GM20000 (cell line): ENCODE measurements around the gene RAB3D.
A peak's percentile ranks its signal among the peaks of the same experiment; 100 is the strongest.
"Not testable (repeated sequence)": the region's sequence is repeated elsewhere in the genome, so short reads cannot be mapped to it uniquely, and the experiment has no call there.

Source experiments
- DNase-seq: peaks from one replicate; pipeline ENCODE4 v3.0.0; 2012; ENCODE audit warnings: low spot score
- TF ChIP-seq, protein P1 (sequence below): IDR thresholded peaks from 2 replicates; pipeline ENCODE4 v1.5.1; 2012; ENCODE audit warnings: mild to moderate bottlenecking, control low read depth; ENCODE audit errors: extremely low read depth, missing control alignments

RAB3D gene

DNA sequence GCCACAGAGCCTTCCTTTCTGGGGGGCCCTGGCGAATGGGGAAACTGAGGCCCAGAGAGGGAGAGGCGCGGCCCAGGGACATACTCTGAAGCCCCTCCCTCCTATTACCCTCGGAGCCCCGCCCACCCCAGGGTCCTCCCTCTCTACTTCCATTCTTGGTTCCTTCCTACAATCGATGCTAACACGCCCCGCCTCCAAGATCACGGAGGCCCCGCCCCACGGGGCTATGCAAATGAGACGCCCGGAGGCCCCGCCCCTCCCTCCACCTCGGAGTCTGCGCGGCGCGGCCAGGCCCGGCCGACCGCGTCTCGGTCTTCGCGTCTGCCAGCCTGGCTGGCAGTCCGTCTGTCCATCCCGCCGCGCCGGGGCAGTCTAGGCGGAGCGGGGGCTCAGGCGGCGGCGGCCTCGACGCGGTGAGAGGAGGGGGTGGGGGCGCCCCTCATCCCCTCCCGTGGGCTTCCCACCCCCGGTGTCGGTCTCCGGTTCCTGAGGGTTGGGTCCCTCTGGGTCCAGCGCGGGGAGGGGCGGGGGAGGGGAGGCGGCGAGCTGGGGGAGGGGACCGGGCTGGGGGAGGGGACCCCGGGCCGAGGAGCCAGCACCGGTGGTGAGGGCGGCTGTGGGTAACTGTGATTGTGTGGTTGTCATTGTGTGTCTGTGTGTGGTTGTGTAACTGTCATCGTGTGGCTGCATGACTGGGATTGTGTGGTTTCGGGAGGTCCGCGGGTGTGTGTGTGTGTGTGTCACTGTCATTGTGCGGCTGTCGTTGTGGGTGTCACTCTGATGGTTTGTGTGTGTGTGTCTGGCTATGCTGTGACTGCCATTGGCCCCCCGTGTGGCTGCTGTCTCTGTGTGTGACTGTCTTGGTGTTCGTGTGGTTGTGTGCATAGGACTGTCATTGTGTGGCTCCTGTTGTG is 16.0 kb upstream of the RAB3D start, which contains the start of gene PLPPR2:
TSS of gene PLPPR2 (plus strand) at position 273 of the 914 bp plus-strand sequence. CDS start 2,242 bp downstream, outside the sequence.
- DNase-seq: peak; percentile 90
- TF ChIP-seq, protein P1, sequence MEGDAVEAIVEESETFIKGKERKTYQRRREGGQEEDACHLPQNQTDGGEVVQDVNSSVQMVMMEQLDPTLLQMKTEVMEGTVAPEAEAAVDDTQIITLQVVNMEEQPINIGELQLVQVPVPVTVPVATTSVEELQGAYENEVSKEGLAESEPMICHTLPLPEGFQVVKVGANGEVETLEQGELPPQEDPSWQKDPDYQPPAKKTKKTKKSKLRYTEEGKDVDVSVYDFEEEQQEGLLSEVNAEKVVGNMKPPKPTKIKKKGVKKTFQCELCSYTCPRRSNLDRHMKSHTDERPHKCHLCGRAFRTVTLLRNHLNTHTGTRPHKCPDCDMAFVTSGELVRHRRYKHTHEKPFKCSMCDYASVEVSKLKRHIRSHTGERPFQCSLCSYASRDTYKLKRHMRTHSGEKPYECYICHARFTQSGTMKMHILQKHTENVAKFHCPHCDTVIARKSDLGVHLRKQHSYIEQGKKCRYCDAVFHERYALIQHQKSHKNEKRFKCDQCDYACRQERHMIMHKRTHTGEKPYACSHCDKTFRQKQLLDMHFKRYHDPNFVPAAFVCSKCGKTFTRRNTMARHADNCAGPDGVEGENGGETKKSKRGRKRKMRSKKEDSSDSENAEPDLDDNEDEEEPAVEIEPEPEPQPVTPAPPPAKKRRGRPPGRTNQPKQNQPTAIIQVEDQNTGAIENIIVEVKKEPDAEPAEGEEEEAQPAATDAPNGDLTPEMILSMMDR: no peak

DNA sequence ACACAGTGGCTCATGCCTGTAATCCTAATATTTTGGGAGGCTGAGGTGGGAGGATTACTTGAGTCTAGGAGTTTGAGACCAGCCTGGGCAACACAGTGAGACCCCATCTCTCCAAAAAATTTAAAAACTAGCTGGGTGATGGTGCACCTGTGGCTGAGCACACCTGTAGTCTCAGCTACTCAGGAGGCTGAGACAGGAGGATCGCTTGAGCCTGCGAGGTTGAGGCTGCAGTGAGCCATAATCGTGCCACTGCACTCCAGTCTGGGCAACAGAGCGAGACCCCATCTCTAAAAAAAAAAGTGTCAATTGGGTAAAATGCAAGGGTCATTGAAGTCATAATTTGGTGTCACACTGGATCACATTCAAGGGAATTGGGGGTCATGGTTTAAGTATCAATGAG is 14.6 kb upstream of the RAB3D start:
- DNase-seq: not testable (repeated sequence)

DNA sequence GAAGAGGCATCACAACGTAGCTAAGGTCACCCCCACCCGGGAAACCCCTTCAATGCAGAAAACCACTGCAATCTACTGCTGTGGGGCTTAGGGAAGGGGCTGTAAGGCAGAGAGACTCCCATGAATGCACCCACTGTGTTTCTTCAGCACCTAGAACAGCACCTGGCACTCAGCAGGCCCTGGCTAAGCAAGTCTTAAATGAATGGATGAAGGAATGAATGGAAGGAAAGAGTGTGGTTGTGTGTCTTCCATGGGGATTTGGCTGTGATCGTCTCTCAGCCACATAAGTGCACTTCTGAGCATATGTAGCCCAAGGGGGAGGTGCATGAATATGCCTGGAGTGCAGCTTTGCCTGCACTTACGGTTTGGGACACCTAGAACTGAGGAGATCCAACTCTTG is 9.7 kb upstream of the RAB3D start:
- TF ChIP-seq, protein P1: no peak
- peak; percentile 5 for DNase-seq

DNA sequence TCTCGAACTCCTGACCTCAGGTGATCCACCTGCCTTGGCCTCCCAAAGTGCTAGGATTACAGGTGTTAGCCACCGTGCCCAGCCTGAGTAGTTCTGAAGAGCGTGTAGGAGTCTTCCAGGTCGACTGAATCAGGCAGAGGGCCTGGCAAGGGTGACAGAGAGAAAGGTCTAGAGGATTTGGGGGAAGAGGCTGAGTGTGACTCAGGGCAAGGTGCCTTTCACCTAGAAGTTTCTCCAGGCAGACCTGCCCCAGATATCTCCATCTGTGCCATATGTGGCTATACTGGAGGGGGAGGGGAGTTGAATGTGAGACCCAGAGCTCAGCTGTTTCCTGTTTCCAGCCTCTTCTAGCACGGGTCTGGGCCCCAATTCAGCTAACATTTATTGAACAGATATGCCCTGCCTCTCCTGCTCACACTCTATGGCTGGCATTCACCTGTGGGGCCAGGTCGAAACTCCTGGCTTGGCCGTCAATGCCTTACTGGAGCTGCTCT is 8.1 kb upstream of the RAB3D start:
- DNase-seq: no peak
- TF ChIP-seq, protein P1: no peak

DNA sequence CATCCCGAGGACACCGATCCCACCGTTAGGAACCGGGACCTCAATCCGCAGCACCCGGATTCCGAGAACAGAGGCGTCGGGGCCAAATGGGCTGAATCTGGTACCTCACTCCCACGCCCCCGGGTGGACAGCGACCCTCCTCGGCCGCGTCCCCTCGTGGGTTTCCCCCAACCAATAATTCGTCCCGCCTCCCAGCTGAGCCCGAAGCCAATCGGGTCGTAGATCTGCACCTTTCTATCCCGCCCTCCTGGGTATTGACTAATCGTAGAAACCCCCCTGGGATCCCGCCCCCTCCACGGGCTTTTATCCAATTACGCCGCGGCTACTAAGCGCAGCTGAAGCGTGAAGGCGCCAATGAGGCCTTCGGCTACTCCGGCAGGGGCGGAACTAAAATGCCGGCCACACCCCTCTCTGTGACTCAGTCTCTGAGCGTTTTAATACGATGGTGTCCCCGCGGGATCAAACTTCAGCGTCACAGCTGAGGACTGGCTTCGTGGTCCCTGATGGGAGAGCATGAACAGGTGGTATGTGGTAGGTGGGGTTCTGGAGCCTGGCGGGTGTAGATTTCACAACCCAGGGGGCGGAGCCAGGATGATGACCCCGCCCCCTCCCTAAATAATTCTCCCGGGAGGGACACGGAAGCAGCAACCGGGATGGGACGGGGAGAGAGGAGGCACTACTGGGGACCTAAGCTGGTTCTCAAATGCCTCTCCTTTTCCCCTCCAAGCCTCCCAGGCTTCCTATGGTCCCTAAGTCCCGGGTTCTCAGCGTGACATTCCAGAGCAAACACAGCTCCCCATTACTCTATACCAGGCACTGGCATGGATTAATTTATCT is 6.9 kb upstream of the RAB3D start, which contains the start of the genes CCDC159 and TMEM205:
TSS of gene CCDC159 (plus strand) at position 416 of the 837 bp plus-strand sequence. CDS start at position 504, 88 bp downstream.
TSS of gene TMEM205 (minus strand) at position 165 of the 837 bp plus-strand sequence. CDS start 649 bp downstream, outside the sequence.
- TF ChIP-seq, protein P1: no peak
- DNase-seq: peak; percentile 96

DNA sequence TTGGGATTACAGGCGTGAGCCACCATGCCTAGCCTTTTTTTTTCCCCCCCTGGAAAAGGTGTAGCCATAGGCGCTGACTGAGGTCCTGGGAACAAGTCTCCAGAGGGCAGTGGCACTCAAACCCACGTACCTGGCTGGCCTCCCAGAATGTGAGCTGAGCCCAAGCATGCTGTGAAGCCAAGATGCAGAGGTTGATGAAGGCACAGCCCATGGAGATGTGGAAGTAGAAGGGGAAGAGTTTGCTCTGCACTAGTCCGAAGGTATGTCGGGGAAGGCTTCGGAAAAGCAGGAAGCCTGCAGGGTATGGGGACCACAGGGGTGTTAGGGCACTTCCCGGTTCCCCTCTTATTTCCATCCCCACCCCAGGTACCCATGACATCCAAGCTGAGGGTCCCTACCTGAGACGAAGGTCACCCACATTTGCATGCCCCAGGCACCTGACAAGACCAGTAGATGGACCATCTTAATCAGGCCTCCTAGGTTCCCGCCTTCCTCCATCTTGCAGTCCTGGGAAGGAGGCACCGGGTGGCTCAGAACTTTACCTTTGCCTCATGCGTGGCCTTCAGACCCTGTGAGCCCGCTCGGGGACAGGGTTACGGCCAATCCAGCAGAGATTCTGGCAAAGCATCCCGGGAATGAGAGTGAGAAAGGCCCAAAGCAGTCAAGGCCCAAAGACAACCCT is 5.8 kb upstream of the RAB3D start:
- peak; percentile 8 for DNase-seq
- TF ChIP-seq, protein P1: no peak

DNA sequence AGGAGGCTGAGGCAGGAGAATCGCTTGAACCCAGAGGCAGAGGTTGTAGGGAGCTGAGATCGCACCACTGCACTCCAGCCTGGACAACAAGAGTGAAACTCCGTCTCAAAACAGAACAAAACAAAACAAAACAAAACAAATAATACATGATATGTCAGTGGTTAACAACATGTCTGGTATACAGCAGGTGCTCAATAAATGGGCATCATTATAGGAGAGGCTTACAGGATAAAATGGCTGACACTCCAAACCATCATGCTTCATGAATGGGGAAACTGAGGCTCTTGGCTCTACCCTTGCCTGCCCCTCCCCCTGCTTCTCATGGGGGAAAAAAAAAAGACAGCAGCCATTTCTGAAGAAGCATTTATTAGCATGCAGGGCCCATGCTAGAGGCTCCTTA is 3.0 kb upstream of the RAB3D start:
- no peak for DNase-seq
- TF ChIP-seq, protein P1: no peak

DNA sequence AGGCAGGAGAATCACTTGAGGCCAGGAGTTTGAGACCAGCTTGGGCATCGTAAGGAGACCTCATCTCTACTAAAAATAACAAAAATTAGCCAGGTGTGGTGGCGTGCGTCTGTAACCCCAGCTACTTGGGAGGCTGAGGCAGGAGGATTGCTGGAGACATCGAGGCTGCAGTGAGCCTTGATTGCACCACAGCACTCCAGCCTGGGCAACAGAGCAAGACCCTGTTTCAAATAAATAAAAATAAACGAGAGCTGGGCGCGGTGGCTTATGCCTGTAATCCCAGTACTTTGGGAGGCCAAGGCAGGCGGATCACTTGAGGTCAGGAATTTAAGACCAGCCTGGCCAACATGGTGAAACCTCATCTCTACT is 626 bp upstream of the RAB3D start:
- DNase-seq: not testable (repeated sequence)
